H1 (cell line): Measurements from ENCODE around the gene IFITM10. TPM values are rescaled to one million over a fixed set of nuclear protein-coding genes. Genes with fewer than 3 reads are reported as not detected.
"Not testable (repeated sequence)": the region's sequence is repeated elsewhere in the genome, so short reads cannot be mapped to it uniquely, and the experiment has no call there.

Experiments
- CTCF ChIA-PET: fragments of 300-600 bp; sonication (Branson Sonifier 250); formaldehyde crosslinking; loops from one replicate; lab custom pipeline; 2021; ENCODE audit not compliant: partially characterized antibody; lab: Charles Lee
- POLR2A ChIA-PET: fragments of 300-600 bp; sonication (Branson Sonifier 250); formaldehyde crosslinking; loops from one replicate; lab custom pipeline; 2021; ENCODE audit warnings: inconsistent platforms; ENCODE audit not compliant: partially characterized antibody; lab: Charles Lee
- DNase-seq, 2 experiments: peaks; one replicate each; pipeline versions ENCODE4 v3.0.0 to v3.0.0-alpha.2; 2010 to 2022; ENCODE audit warnings: low spot score in 2 of 2, low read depth in 1 of 2, mixed read lengths in 1 of 2
- FAIRE-seq: peaks from 2 replicates; lab custom pipeline; 2011; peaks lifted over from hg19 to GRCh38; lab: Jason Lieb, UNC
- H2AFZ ChIP-seq: 2 replicates; pipeline ENCODE4 v1.8.1; 2012; ENCODE audit warnings: low read length, inconsistent platforms
- H2AK5ac ChIP-seq: 2 replicates; pipeline ENCODE4 v1.6.1; 2013; ENCODE audit warnings: low read depth, low read length
- H2BK120ac ChIP-seq: replicated peaks from 2 replicates; pipeline ENCODE3; 2013; ENCODE audit warnings: low read depth, low read length, inconsistent platforms
- H2BK12ac ChIP-seq: 2 replicates; pipeline ENCODE4 v1.6.1; 2013; ENCODE audit warnings: low read depth, low read length
- H2BK15ac ChIP-seq: 2 replicates; pipeline ENCODE4 v1.6.1; 2013; ENCODE audit warnings: low read length
- H2BK20ac ChIP-seq: 2 replicates; pipeline ENCODE4 v1.6.1; 2013; ENCODE audit warnings: low read length
- H2BK5ac ChIP-seq: 2 replicates; pipeline ENCODE4 v1.6.1; 2013; ENCODE audit warnings: low read depth, low read length
- H3K14ac ChIP-seq: 2 replicates; pipeline ENCODE4 v1.6.1; 2013; ENCODE audit warnings: inconsistent platforms; ENCODE audit not compliant: insufficient read length
- H3K18ac ChIP-seq: 2 replicates; pipeline ENCODE4 v1.6.1; 2013; ENCODE audit warnings: low read length; ENCODE audit errors: extremely low read depth
- H3K23ac ChIP-seq: 2 replicates; pipeline ENCODE4 v1.6.1; 2013; ENCODE audit warnings: inconsistent platforms; ENCODE audit not compliant: insufficient read length
- H3K23me2 ChIP-seq: 2 replicates; pipeline ENCODE4 v1.6.1; 2013; ENCODE audit warnings: low read depth, low read length
- H3K27ac ChIP-seq: 2 replicates; pipeline ENCODE4 v1.6.1; 2011; ENCODE audit warnings: low read depth, low read length, inconsistent platforms
- H3K27me3 ChIP-seq, 4 experiments: replicated peaks in 1 of 4; 1 replicate in 1 of 4; 2 replicates in 3 of 4; pipeline versions ENCODE4 v1.6.1 to v1.8.1; 2011 to 2013; ENCODE audit warnings: low read length in 3 of 4, mild to moderate bottlenecking in 3 of 4, inconsistent platforms in 2 of 4, mixed read lengths in 2 of 4, moderate library complexity in 1 of 4; ENCODE audit not compliant: control insufficient read depth in 3 of 4, insufficient read depth in 3 of 4; ENCODE audit errors: extremely low read depth in 1 of 4
- H3K36me3 ChIP-seq, 4 experiments: 2 replicates each; pipeline versions ENCODE4 v1.6.1 to v1.8.1; 2011 to 2013; ENCODE audit warnings: mild to moderate bottlenecking in 4 of 4, low read length in 3 of 4, moderate library complexity in 2 of 4, control low read depth in 1 of 4, inconsistent platforms in 1 of 4; ENCODE audit not compliant: insufficient read depth in 4 of 4, control insufficient read depth in 2 of 4
- H3K4ac ChIP-seq: replicated peaks from 2 replicates; pipeline ENCODE3; 2013; ENCODE audit warnings: low read length, low read depth, mixed read lengths, inconsistent platforms; ENCODE audit not compliant: insufficient read length
- H3K4me1 ChIP-seq, 4 experiments: replicated peaks in 1 of 4; 1 replicate in 1 of 4; 2 replicates in 3 of 4; pipeline versions ENCODE4 v1.6.1 to v1.8.1; 2011 to 2013; ENCODE audit warnings: low read length in 3 of 4, inconsistent platforms in 2 of 4, mixed read lengths in 1 of 4; ENCODE audit not compliant: insufficient read depth in 4 of 4, control insufficient read depth in 3 of 4
- H3K4me2 ChIP-seq, 2 experiments: 2 replicates each; pipeline versions ENCODE4 v1.6.1 to v1.8.1; 2011 to 2013; ENCODE audit warnings: low read depth in 2 of 2, low read length in 2 of 2, control low read depth in 1 of 2, inconsistent platforms in 1 of 2, mild to moderate bottlenecking in 1 of 2; ENCODE audit not compliant: insufficient read depth in 1 of 2
- H3K4me3 ChIP-seq, 4 experiments: fragments of 200-600, 300-600 bp in 1 of 4; sonication (generic), shearing (Covaris generic), sonication (Bioruptor Twin) in 1 of 4; 2 replicates each; pipeline versions ENCODE4 v1.5.1 to v1.8.1; 2011 to 2016; ENCODE audit warnings: low read length in 4 of 4, low read depth in 3 of 4, control low read depth in 2 of 4, inconsistent platforms in 2 of 4, mild to moderate bottlenecking in 2 of 4, mixed read lengths in 1 of 4, moderate library complexity in 1 of 4; ENCODE audit not compliant: insufficient read depth in 2 of 4; ENCODE audit errors: extremely low read depth in 1 of 4
- H3K56ac ChIP-seq: replicated peaks from 2 replicates; pipeline ENCODE3; 2013; ENCODE audit warnings: low read depth, mild to moderate bottlenecking, mixed read lengths, low read length, inconsistent platforms; ENCODE audit not compliant: insufficient read length
- H3K79me1 ChIP-seq: 2 replicates; pipeline ENCODE4 v1.6.1; 2013; ENCODE audit warnings: low read depth, low read length, control low read depth
- H3K79me2 ChIP-seq, 2 experiments: 2 replicates each; pipeline versions ENCODE4 v1.6.1 to v1.8.1; 2012 to 2013; ENCODE audit warnings: low read length in 2 of 2, mild to moderate bottlenecking in 2 of 2, inconsistent platforms in 1 of 2; ENCODE audit not compliant: insufficient read depth in 2 of 2, control insufficient read depth in 1 of 2
- H3K9ac ChIP-seq, 4 experiments: replicated peaks in 1 of 4; 1 replicate in 1 of 4; 2 replicates in 3 of 4; pipeline versions ENCODE4 v1.6.1 to v1.8.1; 2011 to 2013; ENCODE audit warnings: low read depth in 3 of 4, low read length in 3 of 4, control low read depth in 2 of 4, mild to moderate bottlenecking in 2 of 4, moderate library complexity in 2 of 4, inconsistent platforms in 1 of 4; ENCODE audit errors: extremely low read depth in 1 of 4
- H3K9me3 ChIP-seq, 2 experiments: 2 replicates each; pipeline versions ENCODE4 v1.6.1 to v1.8.1; 2012 to 2013; ENCODE audit warnings: mild to moderate bottlenecking in 2 of 2, moderate library complexity in 2 of 2, control low read depth in 1 of 2, inconsistent platforms in 1 of 2, low read depth in 1 of 2, low read length in 1 of 2, mixed read lengths in 1 of 2; ENCODE audit not compliant: insufficient read depth in 2 of 2
- H4K20me1 ChIP-seq, 2 experiments: replicated peaks in 1 of 2; 2 replicates each; pipeline versions ENCODE3 to v1.8.1; 2011 to 2013; ENCODE audit warnings: inconsistent platforms in 2 of 2, low read length in 2 of 2, mild to moderate bottlenecking in 1 of 2; ENCODE audit not compliant: insufficient read depth in 2 of 2, control insufficient read depth in 1 of 2
- H4K5ac ChIP-seq: 2 replicates; pipeline ENCODE4 v1.6.1; 2013; ENCODE audit warnings: low read length, low read depth, mixed read lengths, inconsistent platforms; ENCODE audit not compliant: insufficient read length
- H4K8ac ChIP-seq: 2 replicates; pipeline ENCODE4 v1.8.0; 2013; ENCODE audit warnings: mild to moderate bottlenecking, moderate library complexity, low read length, inconsistent platforms; ENCODE audit not compliant: insufficient read depth; ENCODE audit errors: extremely low read depth
- H4K91ac ChIP-seq: replicated peaks from 2 replicates; pipeline ENCODE3; 2013; ENCODE audit warnings: low read length, mixed read lengths, inconsistent platforms; ENCODE audit not compliant: insufficient read length
- WGBS, 2 experiments: shearing (Covaris generic) in 1 of 2; methylation state at CpG; one replicate each; pipeline versions ENCODE4 v1.1.6 to v1.1.7; 2013 to 2015; ENCODE audit warnings: low lambda C conversion rate in 2 of 2, mixed read lengths in 2 of 2, inconsistent platforms in 1 of 2, low coverage in 1 of 2, missing lambda C conversion rate in 1 of 2; ENCODE audit not compliant: insufficient replicate concordance in 2 of 2, insufficient coverage in 1 of 2, insufficient read length in 1 of 2; ENCODE audit errors: extremely low coverage in 1 of 2, missing lambda C conversion rate in 1 of 2; 5-methylcytosine and 5-hydroxymethylcytosine counted together
- polyA plus RNA-seq, 7 experiments: library from polyadenylated mRNA; depleted of rRNA in 3 of 7; stranded (reverse) in 5 of 7; unstranded in 2 of 7; fragments of >200 nt in 5 of 7; fragments of 200-250 nt in 2 of 7; gene quantifications; 1 replicate in 5 of 7; 2 replicates in 1 of 7; 4 replicates in 1 of 7; pipeline versions ENCODE4 v1.2.1 to v1.2.3, GENCODE V29; 2011 to 2013; ENCODE audit warnings: missing spikeins in 2 of 7, mixed read lengths in 2 of 7
- total RNA-seq: library from RNA; stranded (reverse); fragmentation: NEBNext Ultra II Directional; extraction: Animal tissue kit (Norgen Biotek cat#: 25700); gene quantifications from 2 replicates; pipeline ENCODE4 v1.2.1, GENCODE V29; 2021

IFITM10 gene
- total and polyA plus RNA-seq, 2 of the 8 experiments (the other 6 are each of a cell fraction or from before 2014, with no cell fraction given): 0.08 to 0.22 TPM

- FAIRE-seq, H4K20me1 ChIP-seq, H3K14ac ChIP-seq, H3K36me3 ChIP-seq, H3K4me3 ChIP-seq, H3K27me3 ChIP-seq, H2BK15ac ChIP-seq, H2AFZ ChIP-seq, H4K5ac ChIP-seq, H2BK5ac ChIP-seq, H3K9me3 ChIP-seq, H3K4ac ChIP-seq, DNase-seq, H4K91ac ChIP-seq, H3K56ac ChIP-seq, H4K8ac ChIP-seq, H3K18ac ChIP-seq, H3K27ac ChIP-seq, H3K4me2 ChIP-seq, H2AK5ac ChIP-seq, H3K79me2 ChIP-seq, H2BK12ac ChIP-seq, H3K4me1 ChIP-seq, H2BK120ac ChIP-seq, H3K23me2 ChIP-seq, H3K23ac ChIP-seq, H3K79me1 ChIP-seq, H3K9ac ChIP-seq, POLR2A ChIA-PET, H2BK20ac ChIP-seq: not testable (repeated sequence)
- CTCF ChIA-PET: interaction anchor here (1.5 kb wide), 1 partner anchor 36 kb away, joined by 5 read pairs; no protein-coding TSS in a partner anchor
- 88% methylated on average over 15 of the region's 19 CpGs; no CpG with 5 or more reads in 1 of the 2 experiments for whole genome bisulfite sequencing, 2 experiments
Observed at GRCh38 chr11:1688336-1688947, 62.0 kb downstream of the IFITM10 start.

GRCh38 chr11:1686220-1686619 lies 64.2 kb downstream of the IFITM10 start:
- H2BK5ac ChIP-seq, DNase-seq, H4K91ac ChIP-seq, H4K5ac ChIP-seq, H3K4me2 ChIP-seq, H3K79me2 ChIP-seq, H3K9ac ChIP-seq, POLR2A ChIA-PET, H3K4me1 ChIP-seq, H3K27me3 ChIP-seq, CTCF ChIA-PET, H3K14ac ChIP-seq, H2AFZ ChIP-seq, H2BK12ac ChIP-seq, H2BK20ac ChIP-seq, H3K4ac ChIP-seq, H2BK15ac ChIP-seq, H4K20me1 ChIP-seq, H3K18ac ChIP-seq, H3K56ac ChIP-seq, H2AK5ac ChIP-seq, H2BK120ac ChIP-seq, H3K79me1 ChIP-seq, H3K36me3 ChIP-seq, FAIRE-seq, H3K9me3 ChIP-seq, H3K23ac ChIP-seq, H3K27ac ChIP-seq, H4K8ac ChIP-seq, H3K23me2 ChIP-seq, H3K4me3 ChIP-seq: not testable (repeated sequence)
- WGBS, 2 experiments: 79% methylated on average over 7 of the region's 15 CpGs; no CpG with 5 or more reads in 1 of the 2 experiments
